Osteoblast (primary cell): ENCODE data around the gene SCTR. TPM values are rescaled to one million over a fixed set of nuclear protein-coding genes. Genes with fewer than 3 reads are reported as not detected.

Experiments used
- DNase-seq: peaks from one replicate; pipeline ENCODE4 v3.0.0; 2011; ENCODE audit warnings: low spot score, mixed read lengths; ENCODE audit not compliant: insufficient read length; ENCODE audit errors: missing footprints
- H2AFZ ChIP-seq: 2 replicates; pipeline ENCODE4 v1.6.0; 2011; ENCODE audit warnings: mild to moderate bottlenecking, low read length
- H3K27ac ChIP-seq: 2 replicates; pipeline ENCODE4 v1.5.1; 2011; ENCODE audit warnings: mild to moderate bottlenecking, low read depth, low read length, moderate library complexity
- H3K27me3 ChIP-seq: 2 replicates; pipeline ENCODE4 v1.6.0; 2012; ENCODE audit warnings: mild to moderate bottlenecking, control low read depth, inconsistent platforms, low read length, moderate library complexity; ENCODE audit not compliant: insufficient read depth
- H3K36me3 ChIP-seq: 2 replicates; pipeline ENCODE4 v1.5.1; 2011; ENCODE audit warnings: mild to moderate bottlenecking, low read length, control low read depth, moderate library complexity; ENCODE audit not compliant: insufficient read depth
- H3K4me1 ChIP-seq: 2 replicates; pipeline ENCODE4 v1.5.1; 2011; ENCODE audit warnings: mild to moderate bottlenecking, low read length, control low read depth, moderate library complexity; ENCODE audit not compliant: insufficient read depth
- H3K4me2 ChIP-seq: 2 replicates; pipeline ENCODE4 v1.6.0; 2011; ENCODE audit warnings: mild to moderate bottlenecking, low read length; ENCODE audit not compliant: insufficient read depth
- H3K4me3 ChIP-seq: fragments of 200-600 bp; sonication (generic); 3 replicates; pipeline ENCODE4 v1.5.1; 2012; ENCODE audit warnings: mild to moderate bottlenecking, low read length, inconsistent platforms; ENCODE audit not compliant: insufficient read depth
- H3K79me2 ChIP-seq: 2 replicates; pipeline ENCODE4 v1.6.0; 2012; ENCODE audit warnings: mild to moderate bottlenecking, low read length, control low read depth, inconsistent platforms; ENCODE audit not compliant: insufficient read depth
- H3K9me3 ChIP-seq: 2 replicates; pipeline ENCODE4 v1.5.1; 2011; ENCODE audit warnings: low read depth, low read length, control low read depth
- H4K20me1 ChIP-seq: 2 replicates; pipeline ENCODE4 v1.6.0; 2012; ENCODE audit warnings: mild to moderate bottlenecking, low read length, control low read depth; ENCODE audit not compliant: insufficient read depth
- CTCF ChIP-seq: IDR thresholded peaks from 2 replicates; pipeline ENCODE4 v1.5.1; 2011; ENCODE audit warnings: mild to moderate bottlenecking, low read depth, low read length, moderate library complexity; ENCODE audit errors: extremely low read depth
- total RNA-seq: library from RNA; depleted of rRNA; stranded (reverse); fragments of >200 nt; gene quantifications from 2 replicates; pipeline ENCODE4 v1.2.3, GENCODE V29; 2012

The SCTR gene
- total RNA-seq, 1 donor: not detected

- peaks cover 11% of the 10 kb centered on the region for H3K4me1 ChIP-seq
- no peaks in the 10 kb centered on the region for H4K20me1 ChIP-seq
- H2AFZ ChIP-seq: no peak overlapping the region
- no peak overlapping the region for H3K4me2 ChIP-seq
- no peak overlapping the region for H3K4me3 ChIP-seq
- no peaks in the 10 kb centered on the region for H3K79me2 ChIP-seq
- no peaks in the 10 kb centered on the region for H3K9me3 ChIP-seq
- TF ChIP-seq CTCF: no peak
- peaks cover 5% of the 10 kb centered on the region for H3K27me3 ChIP-seq
- no peak overlapping the region for H3K27ac ChIP-seq
- H3K36me3 ChIP-seq: no peaks in the 10 kb centered on the region
- DNase-seq: peak; percentile 58
Observed at GRCh38 chr2:119460076-119460475, 64.2 kb downstream of the SCTR start.

- H2AFZ ChIP-seq: no peak overlapping the region
- TF ChIP-seq CTCF: no peak
- peak; percentile 13 for DNase-seq
- H3K9me3 ChIP-seq: no peaks in the 10 kb centered on the region
- H3K79me2 ChIP-seq: no peaks in the 10 kb centered on the region
- H4K20me1 ChIP-seq: no peaks in the 10 kb centered on the region
- H3K4me3 ChIP-seq: no peak overlapping the region
- no peaks in the 10 kb centered on the region for H3K36me3 ChIP-seq
- H3K4me2 ChIP-seq: no peak overlapping the region
- H3K4me1 ChIP-seq: no peaks in the 10 kb centered on the region
- H3K27me3 ChIP-seq: peaks cover 15% of the 10 kb centered on the region
- no peak overlapping the region for H3K27ac ChIP-seq
Observed at GRCh38 chr2:119455066-119455718, 69.1 kb downstream of the SCTR start.

- Histone ChIP-seq H3K4me2 (no peak overlapping the region), H2AFZ (no peak overlapping the region), H3K4me3 (no peak overlapping the region), H3K36me3 (no peaks in the 10 kb centered on the region), H4K20me1 (no peaks in the 10 kb centered on the region), H3K9me3 (no peaks in the 10 kb centered on the region), H3K79me2 (no peaks in the 10 kb centered on the region), H3K27ac (no peak overlapping the region), H3K4me1 (no peaks in the 10 kb centered on the region), H3K27me3 (peaks cover 18% of the 10 kb centered on the region)
- TF ChIP-seq CTCF: no peak
- DNase-seq: peak; percentile 36
Observed at GRCh38 chr2:119453972-119454593, 70.2 kb downstream of the SCTR start.

GRCh38 chr2:119451336-119452050 is 72.8 kb downstream of the SCTR start:
- no peak overlapping the region for H2AFZ ChIP-seq
- H3K79me2 ChIP-seq: no peaks in the 10 kb centered on the region
- peaks cover 33% of the 10 kb centered on the region for H3K27me3 ChIP-seq
- H3K27ac ChIP-seq: no peak overlapping the region
- no peak for TF ChIP-seq CTCF
- H3K4me2 ChIP-seq: no peak overlapping the region
- H3K4me1 ChIP-seq: no peaks in the 10 kb centered on the region
- H3K36me3 ChIP-seq: no peaks in the 10 kb centered on the region
- H3K9me3 ChIP-seq: no peaks in the 10 kb centered on the region
- DNase-seq: peak; percentile 57
- H4K20me1 ChIP-seq: no peaks in the 10 kb centered on the region
- H3K4me3 ChIP-seq: no peak overlapping the region
